H1 (cell line): Measurements from ENCODE around the gene PCDHA11. TPM values are rescaled to one million over a fixed set of nuclear protein-coding genes. Genes with fewer than 3 reads are reported as not detected.

Source experiments
- ASH2L ChIP-seq: fragments of 200-600, 300-600 bp; sonication (generic); IDR thresholded peaks from one replicate; pipeline ENCODE4 v1.7.1; 2017; ENCODE audit warnings: low read length
- BCL11A ChIP-seq, 2 experiments: IDR thresholded peaks; one replicate each; pipeline ENCODE4 v1.6.1; 2011; ENCODE audit warnings: low read depth in 2 of 2, low read length in 2 of 2, mild to moderate bottlenecking in 2 of 2
- EZH2 ChIP-seq: fragments of 200-600 bp; sonication (generic); IDR thresholded peaks from 2 replicates; pipeline ENCODE4 v1.7.1; 2012; ENCODE audit warnings: low read depth, mild to moderate bottlenecking, moderate library complexity, low read length, inconsistent platforms; ENCODE audit not compliant: severe bottlenecking
- JUND ChIP-seq: IDR thresholded peaks from 2 replicates; pipeline ENCODE4 v1.6.1; 2011; ENCODE audit warnings: mild to moderate bottlenecking, improper control_type of control experiment, low read length
- POLR2A ChIP-seq, 2 experiments: IDR thresholded peaks; 1 replicate in 1 of 2; 2 replicates in 1 of 2; pipeline ENCODE4 v1.6.1; 2011; ENCODE audit warnings: low read depth in 2 of 2, low read length in 2 of 2, mild to moderate bottlenecking in 2 of 2; ENCODE audit errors: control extremely low read depth in 1 of 2
- POU5F1 ChIP-seq: IDR thresholded peaks from 2 replicates; pipeline ENCODE4 v1.6.1; 2011; ENCODE audit warnings: low read depth, mild to moderate bottlenecking, low read length, moderate library complexity
- RBBP5 ChIP-seq: IDR thresholded peaks from 2 replicates; pipeline ENCODE4 v1.7.1; 2012; ENCODE audit warnings: low read depth, mild to moderate bottlenecking, inconsistent platforms, low read length, moderate library complexity, borderline replicate concordance
- SIN3A ChIP-seq, 2 experiments: IDR thresholded peaks in 1 of 2; conservative IDR thresholded peaks in 1 of 2; 2 replicates each; pipeline ENCODE4 v1.6.1; 2011 to 2012; ENCODE audit warnings: low read length in 2 of 2, improper control_type of control experiment in 1 of 2, low read depth in 1 of 2, mild to moderate bottlenecking in 1 of 2
- SP1 ChIP-seq: IDR thresholded peaks from 2 replicates; pipeline ENCODE4 v1.6.1; 2011; ENCODE audit warnings: low read depth, low read length
- polyA plus RNA-seq, 7 experiments: library from polyadenylated mRNA; depleted of rRNA in 3 of 7; stranded (reverse) in 5 of 7; unstranded in 2 of 7; fragments of >200 nt in 5 of 7; fragments of 200-250 nt in 2 of 7; gene quantifications; 1 replicate in 5 of 7; 2 replicates in 1 of 7; 4 replicates in 1 of 7; pipeline versions ENCODE4 v1.2.1 to v1.2.3, GENCODE V29; 2011 to 2013; ENCODE audit warnings: missing spikeins in 2 of 7, mixed read lengths in 2 of 7
- total RNA-seq: library from RNA; stranded (reverse); fragmentation: NEBNext Ultra II Directional; extraction: Animal tissue kit (Norgen Biotek cat#: 25700); gene quantifications from 2 replicates; pipeline ENCODE4 v1.2.1, GENCODE V29; 2021
- TF ChIP-seq, protein P1 (sequence below): IDR thresholded peaks from 2 replicates; pipeline ENCODE4 v1.6.1; 2012; ENCODE audit warnings: low read length, inconsistent platforms

The PCDHA11 gene
- total and polyA plus RNA-seq, 2 of the 8 experiments (the other 6 are each of a cell fraction or from before 2014, with no cell fraction given), result 4.7 to 6.6 TPM

GRCh38 chr5:140862441-140863295 lies 6.1 kb upstream of the PCDHA11 start (continued):
- TF ChIP-seq, protein P1, sequence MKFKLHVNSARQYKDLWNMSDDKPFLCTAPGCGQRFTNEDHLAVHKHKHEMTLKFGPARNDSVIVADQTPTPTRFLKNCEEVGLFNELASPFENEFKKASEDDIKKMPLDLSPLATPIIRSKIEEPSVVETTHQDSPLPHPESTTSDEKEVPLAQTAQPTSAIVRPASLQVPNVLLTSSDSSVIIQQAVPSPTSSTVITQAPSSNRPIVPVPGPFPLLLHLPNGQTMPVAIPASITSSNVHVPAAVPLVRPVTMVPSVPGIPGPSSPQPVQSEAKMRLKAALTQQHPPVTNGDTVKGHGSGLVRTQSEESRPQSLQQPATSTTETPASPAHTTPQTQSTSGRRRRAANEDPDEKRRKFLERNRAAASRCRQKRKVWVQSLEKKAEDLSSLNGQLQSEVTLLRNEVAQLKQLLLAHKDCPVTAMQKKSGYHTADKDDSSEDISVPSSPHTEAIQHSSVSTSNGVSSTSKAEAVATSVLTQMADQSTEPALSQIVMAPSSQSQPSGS, result no peak
- no peak for TF ChIP-seq RBBP5
- TF ChIP-seq EZH2, result no peak
- TF ChIP-seq POLR2A (IDR thresholded peaks at IDR 0.05; ENCODE audit: control extremely low read depth in 1 of 2, low read depth in 2 of 2, low read length in 2 of 2), result no peak
- no peak for TF ChIP-seq JUND
- TF ChIP-seq SP1, result no peak
- no peak for TF ChIP-seq SIN3A (conservative IDR thresholded peaks at IDR 0.05 in 1 of 2, IDR thresholded peaks at IDR 0.05 in 1 of 2; ENCODE audit: low read depth in 1 of 2, low read length in 2 of 2)
- TF ChIP-seq ASH2L, result no peak
- TF ChIP-seq BCL11A (IDR thresholded peaks at IDR 0.05; ENCODE audit: low read depth in 2 of 2, low read length in 2 of 2), result no peak
- no peak for TF ChIP-seq POU5F1
